HTR-8/SVneo (cell line): ENCODE data around the gene AKNA.

ENCODE experiments used
- DNase-seq: peaks from one replicate; pipeline ENCODE4 v3.0.0; 2011; ENCODE audit warnings: low spot score, mixed read lengths; ENCODE audit not compliant: insufficient read length
- FAIRE-seq: peaks from 2 replicates; lab custom pipeline; 2011; peaks lifted over from hg19 to GRCh38; lab: Jason Lieb, UNC

The AKNA gene

GRCh38 chr9:114294664-114295063, 93.1 kb downstream of the AKNA start:
- DNase-seq (no peak), FAIRE-seq (no peak)

DNA sequence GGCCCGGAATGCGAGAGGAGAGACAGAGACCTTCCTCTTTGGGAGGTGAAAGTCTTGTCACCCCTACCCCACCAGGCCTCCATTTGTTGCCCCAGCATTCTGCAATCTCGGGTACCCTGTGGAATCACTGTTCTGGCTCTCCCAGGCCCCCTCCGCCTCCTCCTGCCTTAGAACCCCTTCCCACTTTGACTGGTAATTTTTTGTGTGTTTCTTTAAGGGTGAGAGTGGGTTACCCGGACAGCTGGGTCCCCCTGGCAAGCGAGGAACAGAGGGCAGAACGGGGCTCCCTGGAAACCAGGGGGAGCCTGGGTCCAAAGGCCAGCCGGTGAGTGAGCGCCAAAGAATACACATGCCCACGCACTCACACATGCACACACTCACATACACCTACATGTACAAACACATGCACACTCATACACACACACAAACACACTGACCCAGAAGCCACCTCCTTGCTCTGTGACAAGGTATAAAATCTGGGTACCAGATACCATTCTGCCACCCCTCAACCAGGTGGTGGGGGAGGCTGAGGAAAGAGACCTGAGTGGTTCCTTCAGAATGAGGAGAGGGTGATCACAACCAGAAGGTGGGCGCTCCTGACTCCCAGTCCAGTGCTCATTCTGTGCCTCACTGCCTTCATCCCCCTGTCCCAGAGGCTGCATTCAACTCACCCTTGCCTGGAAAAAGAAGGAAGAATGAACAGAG, 95.7 kb downstream of the AKNA start:
- no peak for DNase-seq
- FAIRE-seq, result no peak

- FAIRE-seq, result no peak
- DNase-seq, result peak; percentile 54
These were observed 96.7 kb downstream of the AKNA start for GRCh38 chr9:114291064-114291474.

- DNase-seq (no peak), FAIRE-seq (no peak)
These were observed 97.2 kb downstream of the AKNA start for GRCh38 chr9:114290561-114290986.

GRCh38 chr9:114289571-114290481, 98.0 kb downstream of the AKNA start:
- FAIRE-seq (no peak), DNase-seq (no peak)

DNA sequence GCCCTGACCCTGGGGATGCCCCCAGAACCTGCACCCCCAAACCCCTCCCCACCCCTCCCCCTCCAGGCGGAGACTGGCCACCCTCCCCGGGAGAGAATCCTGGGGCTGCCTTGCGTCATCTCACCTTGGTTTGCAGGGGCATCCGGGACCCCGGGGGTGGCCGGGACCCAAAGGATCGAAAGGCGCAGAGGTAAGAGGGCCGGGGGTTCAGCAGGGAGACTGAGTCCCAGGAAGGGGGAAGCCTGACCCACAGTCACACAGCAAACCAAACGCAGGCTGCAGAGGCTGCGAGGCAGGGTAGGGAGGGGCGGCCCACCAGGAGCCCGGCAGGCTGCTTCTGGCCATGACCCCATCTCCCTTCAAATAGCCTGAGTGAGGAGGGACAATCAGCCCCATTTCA, 98.7 kb downstream of the AKNA start:
- DNase-seq (no peak), FAIRE-seq (no peak)

- peak; percentile 38 for FAIRE-seq
- peak; percentile 45 for DNase-seq
These were observed 99.3 kb downstream of the AKNA start for GRCh38 chr9:114288193-114289091.

- DNase-seq, result no peak
- FAIRE-seq, result no peak
These were observed 100.0 kb downstream of the AKNA start for GRCh38 chr9:114287763-114288192.

- no peak for DNase-seq
These were observed 100.6 kb downstream of the AKNA start for GRCh38 chr9:114287001-114287762.

GRCh38 chr9:114286146-114286679, 101.6 kb downstream of the AKNA start:
- FAIRE-seq, result no peak
- no peak for DNase-seq

More at GRCh38 chr9:114287001-114287762, 100.6 kb downstream of the AKNA start:
- no peak for FAIRE-seq

- DNase-seq (peak; percentile 77), FAIRE-seq (peak; percentile 16)
These were observed 102.5 kb downstream of the AKNA start for GRCh38 chr9:114285166-114285867.

- FAIRE-seq, result no peak
- DNase-seq, result no peak
These were observed 103.3 kb downstream of the AKNA start for GRCh38 chr9:114284316-114285060.
